ENCODE data around the gene RPS6KL1. TPM values are rescaled to one million over a fixed set of nuclear protein-coding genes. Genes with fewer than 3 reads are reported as not detected.

The RPS6KL1 gene
- total RNA-seq, 2 donors from 2014 or later, result 8.0 to 16.2 TPM

- H3K27ac ChIP-seq, result no peak overlapping the region
- no peak overlapping the region for H3K4me3 ChIP-seq
- no peaks in the 10 kb centered on the region for H3K9me3 ChIP-seq
- WGBS, 2 donors, result 38 to 58% methylated on average over 5 of the region's 5 CpGs
- DNase-seq (peak in 1 of 4 donors; percentile 33), ATAC-seq (no peak)
- H3K4me1 ChIP-seq, result no peaks in the 10 kb centered on the region
- no peaks in the 10 kb centered on the region for H3K27me3 ChIP-seq
- intact Hi-C loops (cut with DNase I), result no loop called here
- H3K36me3 ChIP-seq (replicated peaks in 1 of 2; ENCODE audit: insufficient read depth in 1 of 2, low read depth in 2 of 2), result peaks cover 18 to 70% of the 10 kb centered on the region in 2 donors
- TF ChIP-seq CTCF (IDR thresholded peaks at IDR 0.05) (no peak), POLR2A (IDR thresholded peaks at IDR 0.05) (no peak)
These were observed 24.4 kb downstream of the RPS6KL1 start for GRCh38 chr14:74898694-74899093.

- no peaks in the 10 kb centered on the region for H3K9me3 ChIP-seq
- intact Hi-C loops (cut with DNase I), result no loop called here
- no peak for ATAC-seq
- DNase-seq, result no peak
- no peaks in the 10 kb centered on the region for H3K4me1 ChIP-seq
- H3K4me3 ChIP-seq, result no peak overlapping the region
- TF ChIP-seq POLR2A (IDR thresholded peaks at IDR 0.05) (no peak), CTCF (IDR thresholded peaks at IDR 0.05) (no peak)
- WGBS, 2 donors, result 84 to 85% methylated on average over 2 of the region's 2 CpGs
- H3K27ac ChIP-seq, result no peak overlapping the region
- H3K27me3 ChIP-seq, result no peaks in the 10 kb centered on the region
- peaks cover 18 to 71% of the 10 kb centered on the region in 2 donors for H3K36me3 ChIP-seq (replicated peaks in 1 of 2; ENCODE audit: insufficient read depth in 1 of 2, low read depth in 2 of 2)
These were observed 25.0 kb downstream of the RPS6KL1 start for GRCh38 chr14:74898083-74898482.

- TF ChIP-seq POLR2A (IDR thresholded peaks at IDR 0.05) (no peak), CTCF (IDR thresholded peaks at IDR 0.05) (no peak)
- no peaks in the 10 kb centered on the region for H3K9me3 ChIP-seq
- no peak overlapping the region for H3K4me3 ChIP-seq
- intact Hi-C loops (cut with DNase I), result no loop called here
- H3K27me3 ChIP-seq, result no peaks in the 10 kb centered on the region
- ATAC-seq (no peak), DNase-seq (no peak)
- H3K4me1 ChIP-seq, result no peaks in the 10 kb centered on the region
- peaks cover 18 to 70% of the 10 kb centered on the region in 2 donors for H3K36me3 ChIP-seq (replicated peaks in 1 of 2; ENCODE audit: insufficient read depth in 1 of 2, low read depth in 2 of 2)
- H3K27ac ChIP-seq, result no peak overlapping the region
- 67 to 69% methylated on average over 4 of the region's 4 CpGs for WGBS, 2 donors
These were observed 25.4 kb downstream of the RPS6KL1 start for GRCh38 chr14:74897642-74898041.

- H3K9me3 ChIP-seq, result no peaks in the 10 kb centered on the region
- ATAC-seq, result no peak
- intact Hi-C loops (cut with DNase I), result no loop called here
- peaks cover 18 to 66% of the 10 kb centered on the region in 2 donors for H3K36me3 ChIP-seq (replicated peaks in 1 of 2; ENCODE audit: insufficient read depth in 1 of 2, low read depth in 2 of 2)
- no peak for DNase-seq
- H3K4me1 ChIP-seq, result no peaks in the 10 kb centered on the region
- 92 to 100% methylated on average over 3 of the region's 3 CpGs for WGBS, 2 donors
- no peaks in the 10 kb centered on the region for H3K27me3 ChIP-seq
- no peak for TF ChIP-seq CTCF (IDR thresholded peaks at IDR 0.05)
- TF ChIP-seq POLR2A (IDR thresholded peaks at IDR 0.05), result no peak
- no peak overlapping the region for H3K4me3 ChIP-seq
- no peak overlapping the region for H3K27ac ChIP-seq
These were observed 26.7 kb downstream of the RPS6KL1 start for GRCh38 chr14:74896400-74896799.

GRCh38 chr14:74893614-74894091 lies 29.4 kb downstream of the RPS6KL1 start:
- peaks cover 13 to 51% of the 10 kb centered on the region in 2 donors for H3K36me3 ChIP-seq (replicated peaks in 1 of 2; ENCODE audit: insufficient read depth in 1 of 2, low read depth in 2 of 2)

More at GRCh38 chr14:74893614-74894091, 29.4 kb downstream of the RPS6KL1 start:
- intact Hi-C loops (cut with DNase I), result no loop called here
- Histone ChIP-seq H3K9me3 (no peaks in the 10 kb centered on the region), H3K4me3 (no peak overlapping the region), H3K4me1 (peaks cover 4% of the 10 kb centered on the region), H3K27me3 (no peaks in the 10 kb centered on the region), H3K27ac (no peak overlapping the region)
- ATAC-seq (no peak), DNase-seq (no peak)
- TF ChIP-seq POLR2A (IDR thresholded peaks at IDR 0.05) (no peak), CTCF (IDR thresholded peaks at IDR 0.05) (no peak)
- 52 to 75% methylated on average over 4 of the region's 4 CpGs for WGBS, 2 donors
